H1 (cell line): ENCODE results near the gene SRGAP3. TPM values are rescaled to one million over a fixed set of nuclear protein-coding genes. Genes with fewer than 3 reads are reported as not detected.

Experiments
- CTCF ChIA-PET: fragments of 300-600 bp; sonication (Branson Sonifier 250); formaldehyde crosslinking; loops from one replicate; lab custom pipeline; 2021; ENCODE audit not compliant: partially characterized antibody; lab: Charles Lee
- POLR2A ChIA-PET: fragments of 300-600 bp; sonication (Branson Sonifier 250); formaldehyde crosslinking; loops from one replicate; lab custom pipeline; 2021; ENCODE audit warnings: inconsistent platforms; ENCODE audit not compliant: partially characterized antibody; lab: Charles Lee
- DNase-seq, 2 experiments: peaks; one replicate each; pipeline versions ENCODE4 v3.0.0 to v3.0.0-alpha.2; 2010 to 2022; ENCODE audit warnings: low spot score in 2 of 2, low read depth in 1 of 2, mixed read lengths in 1 of 2
- FAIRE-seq: peaks from 2 replicates; lab custom pipeline; 2011; peaks lifted over from hg19 to GRCh38; lab: Jason Lieb, UNC
- H2AFZ ChIP-seq: 2 replicates; pipeline ENCODE4 v1.8.1; 2012; ENCODE audit warnings: low read length, inconsistent platforms
- H2AK5ac ChIP-seq: 2 replicates; pipeline ENCODE4 v1.6.1; 2013; ENCODE audit warnings: low read depth, low read length
- H2BK120ac ChIP-seq: replicated peaks from 2 replicates; pipeline ENCODE3; 2013; ENCODE audit warnings: low read depth, low read length, inconsistent platforms
- H2BK12ac ChIP-seq: 2 replicates; pipeline ENCODE4 v1.6.1; 2013; ENCODE audit warnings: low read depth, low read length
- H2BK15ac ChIP-seq: 2 replicates; pipeline ENCODE4 v1.6.1; 2013; ENCODE audit warnings: low read length
- H2BK20ac ChIP-seq: 2 replicates; pipeline ENCODE4 v1.6.1; 2013; ENCODE audit warnings: low read length
- H2BK5ac ChIP-seq: 2 replicates; pipeline ENCODE4 v1.6.1; 2013; ENCODE audit warnings: low read depth, low read length
- H3K14ac ChIP-seq: 2 replicates; pipeline ENCODE4 v1.6.1; 2013; ENCODE audit warnings: inconsistent platforms; ENCODE audit not compliant: insufficient read length
- H3K18ac ChIP-seq: 2 replicates; pipeline ENCODE4 v1.6.1; 2013; ENCODE audit warnings: low read length; ENCODE audit errors: extremely low read depth
- H3K23ac ChIP-seq: 2 replicates; pipeline ENCODE4 v1.6.1; 2013; ENCODE audit warnings: inconsistent platforms; ENCODE audit not compliant: insufficient read length
- H3K23me2 ChIP-seq: 2 replicates; pipeline ENCODE4 v1.6.1; 2013; ENCODE audit warnings: low read depth, low read length
- H3K27ac ChIP-seq: 2 replicates; pipeline ENCODE4 v1.6.1; 2011; ENCODE audit warnings: low read depth, low read length, inconsistent platforms
- H3K27me3 ChIP-seq, 4 experiments: replicated peaks in 1 of 4; 1 replicate in 1 of 4; 2 replicates in 3 of 4; pipeline versions ENCODE4 v1.6.1 to v1.8.1; 2011 to 2013; ENCODE audit warnings: low read length in 3 of 4, mild to moderate bottlenecking in 3 of 4, inconsistent platforms in 2 of 4, mixed read lengths in 2 of 4, moderate library complexity in 1 of 4; ENCODE audit not compliant: control insufficient read depth in 3 of 4, insufficient read depth in 3 of 4; ENCODE audit errors: extremely low read depth in 1 of 4
- H3K36me3 ChIP-seq, 4 experiments: 2 replicates each; pipeline versions ENCODE4 v1.6.1 to v1.8.1; 2011 to 2013; ENCODE audit warnings: mild to moderate bottlenecking in 4 of 4, low read length in 3 of 4, moderate library complexity in 2 of 4, control low read depth in 1 of 4, inconsistent platforms in 1 of 4; ENCODE audit not compliant: insufficient read depth in 4 of 4, control insufficient read depth in 2 of 4
- H3K4ac ChIP-seq: replicated peaks from 2 replicates; pipeline ENCODE3; 2013; ENCODE audit warnings: low read length, low read depth, mixed read lengths, inconsistent platforms; ENCODE audit not compliant: insufficient read length
- H3K4me1 ChIP-seq, 4 experiments: replicated peaks in 1 of 4; 1 replicate in 1 of 4; 2 replicates in 3 of 4; pipeline versions ENCODE4 v1.6.1 to v1.8.1; 2011 to 2013; ENCODE audit warnings: low read length in 3 of 4, inconsistent platforms in 2 of 4, mixed read lengths in 1 of 4; ENCODE audit not compliant: insufficient read depth in 4 of 4, control insufficient read depth in 3 of 4
- H3K4me2 ChIP-seq, 2 experiments: 2 replicates each; pipeline versions ENCODE4 v1.6.1 to v1.8.1; 2011 to 2013; ENCODE audit warnings: low read depth in 2 of 2, low read length in 2 of 2, control low read depth in 1 of 2, inconsistent platforms in 1 of 2, mild to moderate bottlenecking in 1 of 2; ENCODE audit not compliant: insufficient read depth in 1 of 2
- H3K4me3 ChIP-seq, 4 experiments: fragments of 200-600, 300-600 bp in 1 of 4; sonication (generic), shearing (Covaris generic), sonication (Bioruptor Twin) in 1 of 4; 2 replicates each; pipeline versions ENCODE4 v1.5.1 to v1.8.1; 2011 to 2016; ENCODE audit warnings: low read length in 4 of 4, low read depth in 3 of 4, control low read depth in 2 of 4, inconsistent platforms in 2 of 4, mild to moderate bottlenecking in 2 of 4, mixed read lengths in 1 of 4, moderate library complexity in 1 of 4; ENCODE audit not compliant: insufficient read depth in 2 of 4; ENCODE audit errors: extremely low read depth in 1 of 4
- H3K56ac ChIP-seq: replicated peaks from 2 replicates; pipeline ENCODE3; 2013; ENCODE audit warnings: low read depth, mild to moderate bottlenecking, mixed read lengths, low read length, inconsistent platforms; ENCODE audit not compliant: insufficient read length
- H3K79me1 ChIP-seq: 2 replicates; pipeline ENCODE4 v1.6.1; 2013; ENCODE audit warnings: low read depth, low read length, control low read depth
- H3K79me2 ChIP-seq, 2 experiments: 2 replicates each; pipeline versions ENCODE4 v1.6.1 to v1.8.1; 2012 to 2013; ENCODE audit warnings: low read length in 2 of 2, mild to moderate bottlenecking in 2 of 2, inconsistent platforms in 1 of 2; ENCODE audit not compliant: insufficient read depth in 2 of 2, control insufficient read depth in 1 of 2
- H3K9ac ChIP-seq, 4 experiments: replicated peaks in 1 of 4; 1 replicate in 1 of 4; 2 replicates in 3 of 4; pipeline versions ENCODE4 v1.6.1 to v1.8.1; 2011 to 2013; ENCODE audit warnings: low read depth in 3 of 4, low read length in 3 of 4, control low read depth in 2 of 4, mild to moderate bottlenecking in 2 of 4, moderate library complexity in 2 of 4, inconsistent platforms in 1 of 4; ENCODE audit errors: extremely low read depth in 1 of 4
- H3K9me3 ChIP-seq, 2 experiments: 2 replicates each; pipeline versions ENCODE4 v1.6.1 to v1.8.1; 2012 to 2013; ENCODE audit warnings: mild to moderate bottlenecking in 2 of 2, moderate library complexity in 2 of 2, control low read depth in 1 of 2, inconsistent platforms in 1 of 2, low read depth in 1 of 2, low read length in 1 of 2, mixed read lengths in 1 of 2; ENCODE audit not compliant: insufficient read depth in 2 of 2
- H4K20me1 ChIP-seq, 2 experiments: replicated peaks in 1 of 2; 2 replicates each; pipeline versions ENCODE3 to v1.8.1; 2011 to 2013; ENCODE audit warnings: inconsistent platforms in 2 of 2, low read length in 2 of 2, mild to moderate bottlenecking in 1 of 2; ENCODE audit not compliant: insufficient read depth in 2 of 2, control insufficient read depth in 1 of 2
- H4K5ac ChIP-seq: 2 replicates; pipeline ENCODE4 v1.6.1; 2013; ENCODE audit warnings: low read length, low read depth, mixed read lengths, inconsistent platforms; ENCODE audit not compliant: insufficient read length
- H4K8ac ChIP-seq: 2 replicates; pipeline ENCODE4 v1.8.0; 2013; ENCODE audit warnings: mild to moderate bottlenecking, moderate library complexity, low read length, inconsistent platforms; ENCODE audit not compliant: insufficient read depth; ENCODE audit errors: extremely low read depth
- H4K91ac ChIP-seq: replicated peaks from 2 replicates; pipeline ENCODE3; 2013; ENCODE audit warnings: low read length, mixed read lengths, inconsistent platforms; ENCODE audit not compliant: insufficient read length
- ATF2 ChIP-seq: IDR thresholded peaks from 2 replicates; pipeline ENCODE4 v1.6.1; 2012; ENCODE audit warnings: low read length, inconsistent platforms
- EZH2 ChIP-seq: fragments of 200-600 bp; sonication (generic); IDR thresholded peaks from 2 replicates; pipeline ENCODE4 v1.7.1; 2012; ENCODE audit warnings: low read depth, mild to moderate bottlenecking, moderate library complexity, low read length, inconsistent platforms; ENCODE audit not compliant: severe bottlenecking
- HDAC2 ChIP-seq, 2 experiments: fragments of 300-600 bp in 1 of 2; sonication (generic) in 1 of 2; IDR thresholded peaks; 2 replicates each; pipeline ENCODE4 v1.6.1; 2011 to 2012; ENCODE audit warnings: low read depth in 2 of 2, low read length in 2 of 2, mild to moderate bottlenecking in 2 of 2, moderate library complexity in 2 of 2, borderline replicate concordance in 1 of 2, inconsistent platforms in 1 of 2
- KDM4A ChIP-seq: IDR thresholded peaks from one replicate; pipeline ENCODE4 v1.7.1; 2012; ENCODE audit warnings: low read depth, mild to moderate bottlenecking, moderate library complexity, low read length, inconsistent platforms; ENCODE audit not compliant: severe bottlenecking
- NRF1 ChIP-seq: IDR thresholded peaks from 2 replicates; pipeline ENCODE4 v1.6.1; 2011; ENCODE audit warnings: mild to moderate bottlenecking, low read depth, low read length, improper control_type of control experiment
- POLR2A ChIP-seq, 2 experiments: IDR thresholded peaks; 1 replicate in 1 of 2; 2 replicates in 1 of 2; pipeline ENCODE4 v1.6.1; 2011; ENCODE audit warnings: low read depth in 2 of 2, low read length in 2 of 2, mild to moderate bottlenecking in 2 of 2; ENCODE audit errors: control extremely low read depth in 1 of 2
- SIRT6 ChIP-seq: IDR thresholded peaks from one replicate; pipeline ENCODE4 v1.7.1; 2012; ENCODE audit warnings: low read length, inconsistent platforms
- SP2 ChIP-seq: IDR thresholded peaks from 2 replicates; pipeline ENCODE4 v1.6.1; 2012; ENCODE audit warnings: mild to moderate bottlenecking, low read length, inconsistent platforms
- ZNF274 ChIP-seq: IDR thresholded peaks from 2 replicates; pipeline ENCODE4 v1.7.0; 2012; ENCODE audit warnings: low read length, borderline replicate concordance; ENCODE audit errors: extremely low read depth
- WGBS, 2 experiments: shearing (Covaris generic) in 1 of 2; methylation state at CpG; one replicate each; pipeline versions ENCODE4 v1.1.6 to v1.1.7; 2013 to 2015; ENCODE audit warnings: low lambda C conversion rate in 2 of 2, mixed read lengths in 2 of 2, inconsistent platforms in 1 of 2, low coverage in 1 of 2, missing lambda C conversion rate in 1 of 2; ENCODE audit not compliant: insufficient replicate concordance in 2 of 2, insufficient coverage in 1 of 2, insufficient read length in 1 of 2; ENCODE audit errors: extremely low coverage in 1 of 2, missing lambda C conversion rate in 1 of 2; 5-methylcytosine and 5-hydroxymethylcytosine counted together
- polyA plus RNA-seq, 7 experiments: library from polyadenylated mRNA; depleted of rRNA in 3 of 7; stranded (reverse) in 5 of 7; unstranded in 2 of 7; fragments of >200 nt in 5 of 7; fragments of 200-250 nt in 2 of 7; gene quantifications; 1 replicate in 5 of 7; 2 replicates in 1 of 7; 4 replicates in 1 of 7; pipeline versions ENCODE4 v1.2.1 to v1.2.3, GENCODE V29; 2011 to 2013; ENCODE audit warnings: missing spikeins in 2 of 7, mixed read lengths in 2 of 7
- total RNA-seq: library from RNA; stranded (reverse); fragmentation: NEBNext Ultra II Directional; extraction: Animal tissue kit (Norgen Biotek cat#: 25700); gene quantifications from 2 replicates; pipeline ENCODE4 v1.2.1, GENCODE V29; 2021

The SRGAP3 gene
- total and polyA plus RNA-seq, 2 of the 8 experiments (the other 6 are each of a cell fraction or from before 2014, with no cell fraction given), result 5.8 to 11.4 TPM

DNA sequence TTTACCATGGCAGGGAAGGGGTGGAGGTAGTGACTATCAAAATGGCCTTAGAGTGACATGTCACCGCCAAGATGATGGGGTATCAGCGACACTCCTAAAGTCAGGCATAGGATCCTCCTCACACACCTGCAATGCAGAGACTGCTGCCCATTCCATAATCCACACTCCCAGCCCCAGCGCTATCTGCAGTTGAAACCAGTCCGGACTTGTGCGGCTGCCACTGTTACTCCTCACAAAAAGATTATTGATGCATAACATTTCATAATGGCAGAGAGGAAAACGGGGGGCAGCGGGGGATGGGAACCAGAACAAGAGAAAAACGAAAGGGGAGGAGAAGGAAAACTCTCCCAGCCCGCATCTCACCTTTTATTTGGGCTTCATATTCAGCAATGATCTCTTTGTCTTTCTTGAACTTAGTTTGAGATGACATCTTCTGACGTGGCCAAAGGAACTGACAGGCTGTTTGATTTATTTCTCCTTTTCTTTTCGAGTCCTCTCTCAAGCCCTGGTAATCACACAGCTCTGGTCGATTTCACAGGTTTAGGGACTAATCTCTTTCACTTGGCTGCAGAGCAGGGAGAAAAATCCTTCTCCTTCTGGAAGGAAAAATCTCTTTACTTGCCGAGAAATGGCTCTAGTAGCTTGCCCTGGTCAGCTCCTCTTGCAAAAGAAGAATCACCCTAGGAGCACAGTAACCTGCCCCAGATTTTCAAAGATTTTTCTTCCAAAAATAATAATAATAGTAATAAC lies 749 bp downstream of the SRGAP3 start:
- H2AK5ac ChIP-seq, result peak overlapping the region; percentile 88; the same call in 1 of the 2 replicates
- no peak for FAIRE-seq
- 0 out of 2 replicates have a peak overlapping the region, but pooled peaks have one; percentile 95 for H2BK12ac ChIP-seq
- H4K8ac ChIP-seq, result no peak overlapping the region
- H3K27ac ChIP-seq, result no peak overlapping the region
- H3K56ac ChIP-seq, result no peak overlapping the region
- peaks cover 2% of the 10 kb centered on the region; the same call in 1 of the 2 replicates for H3K79me1 ChIP-seq
- no peak overlapping the region for H3K4ac ChIP-seq
- no peak overlapping the region for H3K23ac ChIP-seq
- no peaks in the 10 kb centered on the region for H3K36me3 ChIP-seq
- no peaks in the 10 kb centered on the region for H3K9me3 ChIP-seq
- CTCF ChIA-PET, result interaction anchor here (0.6 to 4.9 kb wide), 27 partner anchors 7 to 1247 kb away, joined by 3 to 45 read pairs (median 6); no protein-coding TSS in a partner anchor
- no peaks in the 10 kb centered on the region; a peak in 1 of 4 replicates for H3K79me2 ChIP-seq
- peak overlapping the region; percentile 99 to 100 for H3K4me2 ChIP-seq
- H3K23me2 ChIP-seq, result peaks cover 6% of the 10 kb centered on the region
- H4K20me1 ChIP-seq, result no peaks in the 10 kb centered on the region
- no peak overlapping the region for H2BK120ac ChIP-seq
- H3K9ac ChIP-seq, result peak overlapping the region in 2 of 4 experiments; percentile 5 to 31; a peak in 1 of 7 replicates
- POLR2A ChIA-PET, result interaction anchor here (1.2 to 1.6 kb wide), 2 partner anchors 18 to 263 kb away, joined by 3 to 5 read pairs; no protein-coding TSS in a partner anchor
- H4K5ac ChIP-seq, result no peak overlapping the region
- peak overlapping the region; percentile 7; the same call in 1 of the 2 replicates for H2BK20ac ChIP-seq
- 41% methylated on average over 13 of the region's 13 CpGs; no CpG with 5 or more reads in 1 of the 2 experiments for WGBS, 2 experiments
- H2BK5ac ChIP-seq, result 0 out of 2 replicates have a peak overlapping the region, but pooled peaks have one; percentile 63
- no peak overlapping the region for H3K14ac ChIP-seq
- H3K18ac ChIP-seq, result peak overlapping the region; percentile 95; the same call in 1 of the 2 replicates
- H3K4me3 ChIP-seq, result peak overlapping the region; percentile 59 to 74 (median 72)
- H2BK15ac ChIP-seq, result no peak overlapping the region; the same call in 1 of the 2 replicates
- no peaks in the 10 kb centered on the region; a peak in 1 of 7 replicates for H3K27me3 ChIP-seq
- DNase-seq, result no peak
- peak overlapping the region; percentile 93; the same call in 1 of the 2 replicates for H2AFZ ChIP-seq
- no peak overlapping the region for H4K91ac ChIP-seq
- peaks cover 7 to 23% (median 16%) of the 10 kb centered on the region in 4 experiments for H3K4me1 ChIP-seq
- TF ChIP-seq SIRT6 (no peak), POLR2A (IDR thresholded peaks at IDR 0.05; ENCODE audit: control extremely low read depth in 1 of 2, low read depth in 2 of 2, low read length in 2 of 2) (no peak), KDM4A (no peak), NRF1 (no peak), ZNF274 (no peak), SP2 (no peak), EZH2 (no peak), ATF2 (no peak), HDAC2 (IDR thresholded peaks at IDR 0.05; ENCODE audit: borderline replicate concordance in 1 of 2, low read depth in 2 of 2, low read length in 2 of 2) (no peak)
